GM12873 (cell line): Measurements from ENCODE around the gene GLB1L2.

Source experiments
- CTCF ChIP-seq: IDR thresholded peaks from 2 replicates; pipeline ENCODE4 v1.5.1; 2012; ENCODE audit warnings: low read depth, mild to moderate bottlenecking, moderate library complexity, low read length, control low read depth; ENCODE audit not compliant: insufficient read depth; ENCODE audit errors: missing control alignments

The GLB1L2 gene

GRCh38 chr11:134290646-134291045, 41.1 kb upstream of the GLB1L2 start:
- no peak for TF ChIP-seq CTCF

GRCh38 chr11:134291196-134291595, 40.6 kb upstream of the GLB1L2 start:
- TF ChIP-seq CTCF = no peak

GRCh38 chr11:134292661-134293060, 39.1 kb upstream of the GLB1L2 start:
- no peak for TF ChIP-seq CTCF

GRCh38 chr11:134293119-134294113, 38.4 kb upstream of the GLB1L2 start:
- TF ChIP-seq CTCF = no peak

- no peak for TF ChIP-seq CTCF
Observed at GRCh38 chr11:134294664-134295063, 37.1 kb upstream of the GLB1L2 start.

GRCh38 chr11:134312223-134312622, 19.6 kb upstream of the GLB1L2 start:
- TF ChIP-seq CTCF = no peak

GRCh38 chr11:134312807-134313206, 19.0 kb upstream of the GLB1L2 start:
- no peak for TF ChIP-seq CTCF
